ENCODE results near the gene NOTCH2.

GRCh38 chr1:119966020-119966419 is 103.4 kb downstream of the NOTCH2 start:
- TF ChIP-seq CTCF (IDR thresholded peaks at IDR 0.05) (no peak), POLR2A (IDR thresholded peaks at IDR 0.05; ENCODE audit: low read depth) (no peak), POLR2AphosphoS5 (IDR thresholded peaks at IDR 0.05) (no peak), EP300 (IDR thresholded peaks at IDR 0.05) (no peak)

Measured in esophagus muscularis mucosa (tissue), 4 donors.